GM12864 (cell line): ENCODE measurements around the gene TMEM135.
"Not testable (repeated sequence)": the region's sequence is repeated elsewhere in the genome, so short reads cannot be mapped to it uniquely, and the experiment has no call there.

Experiments
- DNase-seq: peaks from one replicate; pipeline ENCODE4 v3.0.0-alpha.2; 2011; ENCODE audit warnings: low read depth
- H3K4me3 ChIP-seq: 2 replicates; pipeline ENCODE4 v1.5.1; 2011; ENCODE audit warnings: mild to moderate bottlenecking, low read depth, low read length, control low read depth
- CTCF ChIP-seq: IDR thresholded peaks from 2 replicates; pipeline ENCODE4 v1.5.1; 2011; ENCODE audit warnings: low read depth, mild to moderate bottlenecking, moderate library complexity, low read length, control low read depth, inconsistent platforms; ENCODE audit errors: missing control alignments

TMEM135 gene

GRCh38 chr11:87263264-87263838, 225.6 kb downstream of the TMEM135 start:
- no peak overlapping the region for H3K4me3 ChIP-seq
- no peak for DNase-seq

GRCh38 chr11:87263979-87264378, 226.2 kb downstream of the TMEM135 start:
- H3K4me3 ChIP-seq = no peak overlapping the region
- TF ChIP-seq CTCF = no peak
- DNase-seq = no peak

More at GRCh38 chr11:87263264-87263838, 225.6 kb downstream of the TMEM135 start:
- no peak for TF ChIP-seq CTCF

- no peak for TF ChIP-seq CTCF
- no peak overlapping the region for H3K4me3 ChIP-seq
- no peak for DNase-seq
These were observed 227.4 kb downstream of the TMEM135 start for GRCh38 chr11:87265132-87265531.

GRCh38 chr11:87265979-87266378, 228.2 kb downstream of the TMEM135 start:
- TF ChIP-seq CTCF = no peak
- no peak overlapping the region for H3K4me3 ChIP-seq
- DNase-seq = no peak

GRCh38 chr11:87266751-87267150, 229.0 kb downstream of the TMEM135 start:
- TF ChIP-seq CTCF = no peak
- no peak for DNase-seq
- no peak overlapping the region for H3K4me3 ChIP-seq

- not testable (repeated sequence) for H3K4me3 ChIP-seq, DNase-seq
These were observed 234.2 kb downstream of the TMEM135 start for GRCh38 chr11:87271951-87272350.

- TF ChIP-seq CTCF = no peak
- no peak for DNase-seq
- no peak overlapping the region for H3K4me3 ChIP-seq
These were observed 237.4 kb downstream of the TMEM135 start for GRCh38 chr11:87275176-87275575.
